Gastrocnemius medialis (tissue), 4 donors: Measurements from ENCODE around the gene B4GALT6. TPM values are rescaled to one million over a fixed set of nuclear protein-coding genes. Genes with fewer than 3 reads are reported as not detected.

ENCODE experiments used
- ATAC-seq, 2 donors: fragments of 150-250 bp; one replicate each; pipeline ENCODE4 v1.9.1; 2016
- DNase-seq, 2 donors: peaks; one replicate each; pipeline ENCODE4 v3.0.0-alpha.2; 2019
- H3K27ac ChIP-seq, 4 donors: fragments of 200-600 bp; sonication (generic); 1 replicate in 1 of 4; 2 replicates in 3 of 4; pipeline ENCODE4 v1.5.1; 2016 to 2018; ENCODE audit warnings: mild to moderate bottlenecking in 2 of 4, moderate library complexity in 1 of 4
- H3K27me3 ChIP-seq, 3 donors: fragments of 200-600 bp; sonication (generic) in 2 of 3; 1 replicate in 1 of 3; 2 replicates in 2 of 3; pipeline versions ENCODE4 v1.5.1 to v1.6.0; 2016 to 2019; ENCODE audit warnings: mild to moderate bottlenecking in 1 of 3, moderate library complexity in 1 of 3
- H3K36me3 ChIP-seq, 2 donors: fragments of 200-600 bp; sonication (generic) in 1 of 2; one replicate each; pipeline ENCODE4 v1.5.1; 2017 to 2018
- H3K4me1 ChIP-seq, 2 donors: fragments of 200-600 bp; sonication (generic) in 1 of 2; one replicate each; pipeline ENCODE4 v1.5.1; 2016 to 2017; ENCODE audit warnings: mild to moderate bottlenecking in 2 of 2
- H3K4me3 ChIP-seq, 4 donors: fragments of 200-600 bp; sonication (generic) in 3 of 4; 1 replicate in 1 of 4; 2 replicates in 3 of 4; pipeline ENCODE4 v1.5.1; 2016 to 2019; ENCODE audit warnings: mild to moderate bottlenecking in 2 of 4
- H3K9me3 ChIP-seq, 3 donors: fragments of 200-600 bp; sonication (generic) in 2 of 3; 1 replicate in 1 of 3; 2 replicates in 2 of 3; pipeline ENCODE4 v1.5.1; 2016 to 2019
- CTCF ChIP-seq, 5 experiments: fragments of 450-650 bp in 3 of 5; fragments of 200-600 bp in 2 of 5; sonication (generic) in 2 of 5; IDR thresholded peaks in 4 of 5; conservative IDR thresholded peaks in 1 of 5; 1 replicate in 4 of 5; 2 replicates in 1 of 5; pipeline ENCODE4 v1.5.1; 2016 to 2019; ENCODE audit warnings: antibody characterized with exemption in 5 of 5, mild to moderate bottlenecking in 3 of 5, moderate library complexity in 3 of 5
- POLR2A ChIP-seq, 2 donors: fragments of 450-650 bp; IDR thresholded peaks; one replicate each; pipeline ENCODE4 v1.6.1; 2017; ENCODE audit warnings: antibody characterized with exemption in 2 of 2, mild to moderate bottlenecking in 2 of 2, moderate library complexity in 2 of 2
- in situ Hi-C, 4 donors: fragments of 200-750 bp; cut with MboI; loops; one replicate each; pipeline versions ENCODE4 v1.15.0 to v1.8.0; 2017; ENCODE audit warnings: low sequenced_read_pairs in 4 of 4
- intact Hi-C: fragments of 100-400 bp; cut with DNase I; formaldehyde crosslinking; loops from one replicate; pipeline ENCODE4 v1.15.1; 2023; ENCODE audit warnings: low total_unique reads
- total RNA-seq, 4 donors: library from RNA; depleted of rRNA; stranded (reverse); fragments of >200 nt; gene quantifications; one replicate each; pipeline versions ENCODE4 v1.1.0 to v1.2.3, GENCODE V29; 2016

B4GALT6 gene
- total RNA-seq, 4 donors from 2014 or later, result 0.85 to 2.9 (median 1.9) TPM

- H3K4me3 ChIP-seq, result no peak overlapping the region
- no peaks in the 10 kb centered on the region for H3K27me3 ChIP-seq
- in situ Hi-C loops, result no loop called here
- no peak for TF ChIP-seq POLR2A (IDR thresholded peaks at IDR 0.05)
- no peak for TF ChIP-seq CTCF (IDR thresholded peaks at IDR 0.05 in 4 of 5, conservative IDR thresholded peaks at IDR 0.05 in 1 of 5)
- intact Hi-C loops, result no loop called here
- no peak for ATAC-seq
- no peaks in the 10 kb centered on the region for H3K4me1 ChIP-seq
- H3K36me3 ChIP-seq, result no peaks in the 10 kb centered on the region
- no peak for DNase-seq
- no peak overlapping the region for H3K27ac ChIP-seq
- H3K9me3 ChIP-seq, result no peaks in the 10 kb centered on the region
Measured at GRCh38 chr18:31626409-31626808, 58.0 kb downstream of the B4GALT6 start.

GRCh38 chr18:31624892-31625640 lies 59.3 kb downstream of the B4GALT6 start:
- Histone ChIP-seq H3K27ac (no peak overlapping the region), H3K27me3 (no peaks in the 10 kb centered on the region), H3K4me1 (no peaks in the 10 kb centered on the region), H3K4me3 (no peak overlapping the region), H3K9me3 (no peaks in the 10 kb centered on the region), H3K36me3 (no peaks in the 10 kb centered on the region)
- no peak for ATAC-seq
- no peak for DNase-seq
- in situ Hi-C loops, result no loop called here
- intact Hi-C loops, result no loop called here
- no peak for TF ChIP-seq CTCF (IDR thresholded peaks at IDR 0.05 in 4 of 5, conservative IDR thresholded peaks at IDR 0.05 in 1 of 5)
- TF ChIP-seq POLR2A (IDR thresholded peaks at IDR 0.05), result no peak

- H3K27ac ChIP-seq, result no peak overlapping the region
- H3K4me1 ChIP-seq, result no peaks in the 10 kb centered on the region
- TF ChIP-seq POLR2A (IDR thresholded peaks at IDR 0.05) (no peak), CTCF (IDR thresholded peaks at IDR 0.05 in 4 of 5, conservative IDR thresholded peaks at IDR 0.05 in 1 of 5) (no peak)
- intact Hi-C loops, result no loop called here
- DNase-seq (no peak), ATAC-seq (no peak)
- no peaks in the 10 kb centered on the region for H3K9me3 ChIP-seq
- H3K4me3 ChIP-seq, result no peak overlapping the region
- no peaks in the 10 kb centered on the region for H3K27me3 ChIP-seq
- in situ Hi-C loops, result no loop called here
- H3K36me3 ChIP-seq, result no peaks in the 10 kb centered on the region
Measured at GRCh38 chr18:31619291-31619690, 65.1 kb downstream of the B4GALT6 start.

GRCh38 chr18:31618801-31619200 lies 65.6 kb downstream of the B4GALT6 start:
- no peak overlapping the region for H3K27ac ChIP-seq
- no peak for TF ChIP-seq CTCF (IDR thresholded peaks at IDR 0.05 in 4 of 5, conservative IDR thresholded peaks at IDR 0.05 in 1 of 5)
- intact Hi-C loops, result no loop called here
- no peaks in the 10 kb centered on the region for H3K4me1 ChIP-seq
- in situ Hi-C loops, result no loop called here
- ATAC-seq (no peak), DNase-seq (no peak)
- H3K36me3 ChIP-seq, result no peaks in the 10 kb centered on the region
- H3K4me3 ChIP-seq, result no peak overlapping the region
- no peaks in the 10 kb centered on the region for H3K27me3 ChIP-seq
- H3K9me3 ChIP-seq, result no peaks in the 10 kb centered on the region
